ENCODE measurements around the gene MAPKAPK2.

GRCh38 chr1:206757524-206758266 lies 73.0 kb downstream of the MAPKAPK2 start:
- TF ChIP-seq, protein P1, sequence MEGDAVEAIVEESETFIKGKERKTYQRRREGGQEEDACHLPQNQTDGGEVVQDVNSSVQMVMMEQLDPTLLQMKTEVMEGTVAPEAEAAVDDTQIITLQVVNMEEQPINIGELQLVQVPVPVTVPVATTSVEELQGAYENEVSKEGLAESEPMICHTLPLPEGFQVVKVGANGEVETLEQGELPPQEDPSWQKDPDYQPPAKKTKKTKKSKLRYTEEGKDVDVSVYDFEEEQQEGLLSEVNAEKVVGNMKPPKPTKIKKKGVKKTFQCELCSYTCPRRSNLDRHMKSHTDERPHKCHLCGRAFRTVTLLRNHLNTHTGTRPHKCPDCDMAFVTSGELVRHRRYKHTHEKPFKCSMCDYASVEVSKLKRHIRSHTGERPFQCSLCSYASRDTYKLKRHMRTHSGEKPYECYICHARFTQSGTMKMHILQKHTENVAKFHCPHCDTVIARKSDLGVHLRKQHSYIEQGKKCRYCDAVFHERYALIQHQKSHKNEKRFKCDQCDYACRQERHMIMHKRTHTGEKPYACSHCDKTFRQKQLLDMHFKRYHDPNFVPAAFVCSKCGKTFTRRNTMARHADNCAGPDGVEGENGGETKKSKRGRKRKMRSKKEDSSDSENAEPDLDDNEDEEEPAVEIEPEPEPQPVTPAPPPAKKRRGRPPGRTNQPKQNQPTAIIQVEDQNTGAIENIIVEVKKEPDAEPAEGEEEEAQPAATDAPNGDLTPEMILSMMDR (IDR thresholded peaks at IDR 0.05; ENCODE audit: low read length), result no peak
- TF ChIP-seq EZH2phosphoT487 (IDR thresholded peaks at IDR 0.05; ENCODE audit: low read length), result no peak
- no peak for TF ChIP-seq EZH2 (optimal IDR thresholded peaks at IDR 0.05; ENCODE audit: low read depth, low read length)

All from MM.1S (cell line).